Upper lobe of right lung (tissue), 1 donor: ENCODE results near the gene EHD4. TPM values are rescaled to one million over a fixed set of nuclear protein-coding genes. Genes with fewer than 3 reads are reported as not detected.

Experiments used
- ATAC-seq: fragments of 200-7000 bp; cut with Tn5 transposase; one replicate; pipeline ENCODE4 v1.9.1; 2020; ENCODE audit warnings: mild to moderate bottlenecking, moderate library complexity
- DNase-seq: peaks from one replicate; pipeline ENCODE4 v3.0.0-alpha.2; 2020
- H3K27ac ChIP-seq: fragments of 200-600 bp; one replicate; pipeline ENCODE4 v1.8.0; 2022
- H3K27me3 ChIP-seq: fragments of 200-600 bp; one replicate; pipeline ENCODE4 v1.8.0; 2022; ENCODE audit warnings: mild to moderate bottlenecking
- H3K36me3 ChIP-seq: fragments of 200-600 bp; one replicate; pipeline ENCODE4 v1.8.0; 2022
- H3K4me1 ChIP-seq: fragments of 200-600 bp; one replicate; pipeline ENCODE4 v1.8.0; 2022
- H3K4me3 ChIP-seq: fragments of 200-600 bp; one replicate; pipeline ENCODE4 v1.8.0; 2022; ENCODE audit warnings: mild to moderate bottlenecking
- H3K9me3 ChIP-seq: fragments of 200-600 bp; one replicate; pipeline ENCODE4 v1.8.0; 2022
- CTCF ChIP-seq: fragments of 200-600 bp; IDR thresholded peaks from one replicate; pipeline ENCODE4 v1.8.0; 2022; ENCODE audit warnings: antibody characterized with exemption
- intact Hi-C: fragments of 100-400 bp; cut with DNase I; formaldehyde crosslinking; loops from one replicate; pipeline ENCODE4 v1.11.0; 2022
- total RNA-seq: library from RNA; stranded (reverse); fragmentation: NEBNext Ultra II Directional; extraction: Animal tissue kit (Norgen Biotek cat#: 25700); gene quantifications from one replicate; pipeline ENCODE4 v1.2.1, GENCODE V29; 2021
- donor health status: DM: no; HTN: yes; CAD: no; lungs with severe emphysema.

Gene EHD4
- total RNA-seq, 1 donor from 2014 or later: 39.5 TPM

- Histone ChIP-seq H3K27ac (no peak overlapping the region), H3K36me3 (no peaks in the 10 kb centered on the region), H3K9me3 (no peaks in the 10 kb centered on the region), H3K4me3 (no peak overlapping the region), H3K4me1 (peaks cover 5% of the 10 kb centered on the region), H3K27me3 (no peaks in the 10 kb centered on the region)
- intact Hi-C loops: no loop called here
- no peak for TF ChIP-seq CTCF
- peak; percentile 48 for DNase-seq
- ATAC-seq: no peak
Measured at GRCh38 chr15:41997845-41998244, 25.5 kb upstream of the EHD4 start.

GRCh38 chr15:41996921-41997592 lies 24.7 kb upstream of the EHD4 start:
- Histone ChIP-seq H3K36me3 (no peaks in the 10 kb centered on the region), H3K4me1 (peaks cover 5% of the 10 kb centered on the region), H3K27me3 (no peaks in the 10 kb centered on the region), H3K27ac (no peak overlapping the region), H3K9me3 (no peaks in the 10 kb centered on the region), H3K4me3 (no peak overlapping the region)
- no peak for TF ChIP-seq CTCF
- intact Hi-C loops: no loop called here
- no peak for ATAC-seq
- DNase-seq: peak; percentile 53

GRCh38 chr15:41996376-41996775 lies 24.0 kb upstream of the EHD4 start:
- Histone ChIP-seq H3K4me3 (no peak overlapping the region), H3K36me3 (no peaks in the 10 kb centered on the region), H3K27me3 (no peaks in the 10 kb centered on the region), H3K27ac (no peak overlapping the region), H3K4me1 (peaks cover 5% of the 10 kb centered on the region), H3K9me3 (no peaks in the 10 kb centered on the region)
- peak; percentile 49 for DNase-seq
- no peak for TF ChIP-seq CTCF
- no peak for ATAC-seq
- intact Hi-C loops: no loop called here

- H3K36me3 ChIP-seq: no peaks in the 10 kb centered on the region
- H3K27me3 ChIP-seq: no peaks in the 10 kb centered on the region
- H3K9me3 ChIP-seq: no peaks in the 10 kb centered on the region
- DNase-seq (no peak), ATAC-seq (no peak)
- TF ChIP-seq CTCF: no peak
- intact Hi-C loops: no loop called here
- H3K27ac ChIP-seq: no peak overlapping the region
- no peak overlapping the region for H3K4me3 ChIP-seq
- H3K4me1 ChIP-seq: peaks cover 5% of the 10 kb centered on the region
Measured at GRCh38 chr15:41995476-41995855, 23.1 kb upstream of the EHD4 start.

GRCh38 chr15:41994772-41995475 lies 22.6 kb upstream of the EHD4 start:
- TF ChIP-seq CTCF: no peak
- intact Hi-C loops: loop anchor here (5.0 kb wide), 1 partner anchor 62 kb away; no protein-coding TSS in a partner anchor

More at GRCh38 chr15:41994772-41995475, 22.6 kb upstream of the EHD4 start:
- Histone ChIP-seq H3K4me3 (no peak overlapping the region), H3K9me3 (no peaks in the 10 kb centered on the region), H3K27me3 (no peaks in the 10 kb centered on the region), H3K27ac (no peak overlapping the region), H3K4me1 (peaks cover 5% of the 10 kb centered on the region), H3K36me3 (no peaks in the 10 kb centered on the region)
- ATAC-seq (no peak), DNase-seq (peak; percentile 32)
